Skeletal muscle cell (primary cell): ENCODE results near the gene CKAP5.
"Not testable (repeated sequence)": the region's sequence is repeated elsewhere in the genome, so short reads cannot be mapped to it uniquely, and the experiment has no call there.

ENCODE experiments used
- DNase-seq: peaks from one replicate; pipeline ENCODE4 v3.0.0-alpha.2; 2010; ENCODE audit warnings: low read depth
- H3K4me3 ChIP-seq: 2 replicates; pipeline ENCODE4 v1.5.1; 2011; ENCODE audit warnings: low read depth, mild to moderate bottlenecking, control low read depth, low read length, moderate library complexity

CKAP5 gene

DNA sequence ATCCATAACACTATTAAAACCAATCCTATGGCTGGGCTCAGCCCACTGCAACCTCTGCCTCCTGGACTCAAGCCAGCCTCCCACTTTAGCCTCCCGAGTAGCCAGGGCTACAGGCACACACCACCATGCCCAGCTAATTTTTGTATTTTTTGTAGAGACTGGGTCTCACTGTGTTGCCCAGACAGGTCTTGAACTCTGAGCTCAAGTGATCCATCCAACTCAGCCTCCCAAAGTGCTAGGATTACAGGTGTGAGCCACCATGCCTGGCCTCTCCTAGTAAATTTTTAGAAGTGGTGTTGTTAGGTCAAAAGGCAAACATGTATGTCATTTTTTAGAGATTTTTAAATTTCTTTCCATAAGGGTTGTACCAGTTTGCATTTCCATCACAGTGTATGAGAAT, 112.8 kb downstream of the CKAP5 start:
- no peak for DNase-seq

DNA sequence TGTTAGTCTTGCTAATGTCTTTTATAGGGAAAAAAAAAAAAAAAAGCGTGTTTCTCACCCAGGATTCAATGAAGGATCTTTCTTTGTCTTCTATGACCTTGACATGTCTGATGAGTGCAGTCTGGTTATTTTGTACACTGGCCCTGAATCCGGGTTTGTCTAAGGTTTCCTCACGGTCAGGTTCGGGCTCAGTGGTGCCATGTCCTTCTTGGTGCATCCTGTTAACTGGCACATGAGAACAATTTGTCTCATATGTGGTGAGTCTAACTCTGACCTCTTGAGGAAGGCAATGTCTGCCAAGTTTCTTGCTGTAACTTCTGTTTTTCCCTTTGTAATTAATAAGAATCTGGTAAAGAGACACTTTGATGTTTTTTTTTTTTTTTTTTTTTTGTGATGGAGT, 114.5 kb downstream of the CKAP5 start:
- H3K4me3 ChIP-seq = no peak overlapping the region
- DNase-seq = no peak

More for the DNA sequence above, 112.8 kb downstream of the CKAP5 start:
- H3K4me3 ChIP-seq = no peak overlapping the region

- DNase-seq = no peak
These were observed 116.7 kb downstream of the CKAP5 start for GRCh38 chr11:46729110-46730027.

GRCh38 chr11:46728659-46729040, 117.4 kb downstream of the CKAP5 start:
- no peak overlapping the region for H3K4me3 ChIP-seq
- DNase-seq = no peak

More at GRCh38 chr11:46729110-46730027, 116.7 kb downstream of the CKAP5 start:
- no peak overlapping the region for H3K4me3 ChIP-seq

DNA sequence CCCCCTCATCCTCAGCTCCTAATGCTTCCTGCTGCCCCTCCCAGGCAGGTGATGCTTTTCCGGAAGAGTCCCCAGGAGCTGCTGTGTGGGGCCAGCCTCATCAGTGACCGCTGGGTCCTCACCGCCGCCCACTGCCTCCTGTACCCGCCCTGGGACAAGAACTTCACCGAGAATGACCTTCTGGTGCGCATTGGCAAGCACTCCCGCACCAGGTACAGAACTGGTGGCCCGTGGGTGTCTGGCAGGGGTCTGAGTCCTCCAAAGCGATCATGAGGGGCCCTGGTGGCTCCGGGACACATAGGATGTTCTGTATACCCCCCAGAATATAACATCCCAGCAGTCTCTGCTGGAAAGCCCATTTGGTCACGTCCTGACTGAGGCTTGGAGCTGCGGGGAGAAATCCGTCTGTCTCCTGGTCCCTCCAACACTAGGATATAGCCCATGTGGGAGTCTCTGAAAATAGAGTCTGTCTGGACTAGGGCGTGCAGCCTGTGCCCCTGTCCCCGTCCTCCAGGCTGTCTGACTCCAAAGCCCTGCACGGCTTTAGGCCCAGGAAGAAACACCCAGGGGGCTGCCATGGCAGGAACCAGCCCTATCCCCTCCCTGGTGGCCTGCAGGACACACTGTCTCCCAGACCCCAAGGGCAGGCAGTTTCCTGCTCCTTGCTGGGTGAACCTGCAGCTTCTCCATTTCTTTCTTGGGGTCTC, 118.0 kb downstream of the CKAP5 start:
- H3K4me3 ChIP-seq = no peak overlapping the region
- no peak for DNase-seq

GRCh38 chr11:46726206-46726862, 119.7 kb downstream of the CKAP5 start:
- no peak for DNase-seq
- no peak overlapping the region for H3K4me3 ChIP-seq

- no peak for DNase-seq
- H3K4me3 ChIP-seq = no peak overlapping the region
These were observed 120.5 kb downstream of the CKAP5 start for GRCh38 chr11:46725338-46726205.

DNA sequence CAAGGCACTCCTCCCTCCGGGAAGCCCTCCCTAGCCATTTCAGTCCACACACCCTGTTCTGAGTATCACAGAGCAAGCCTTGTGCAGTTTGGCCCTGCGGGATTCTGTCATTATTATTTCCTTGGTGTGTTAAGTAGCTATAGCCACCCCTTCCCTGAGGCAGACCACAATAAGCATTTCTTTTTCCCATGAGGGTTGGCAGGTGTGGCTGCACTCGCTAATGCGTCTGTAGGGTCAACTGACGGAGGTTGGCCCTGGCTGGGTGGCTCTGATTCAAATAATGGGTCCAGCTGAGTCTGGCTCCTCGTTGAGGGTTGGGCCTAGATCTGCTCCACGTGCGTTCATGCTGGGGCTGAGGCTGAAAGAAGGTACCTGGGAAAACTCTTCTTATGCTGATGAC, 122.0 kb downstream of the CKAP5 start:
- H3K4me3 ChIP-seq = no peak overlapping the region
- no peak for DNase-seq

DNA sequence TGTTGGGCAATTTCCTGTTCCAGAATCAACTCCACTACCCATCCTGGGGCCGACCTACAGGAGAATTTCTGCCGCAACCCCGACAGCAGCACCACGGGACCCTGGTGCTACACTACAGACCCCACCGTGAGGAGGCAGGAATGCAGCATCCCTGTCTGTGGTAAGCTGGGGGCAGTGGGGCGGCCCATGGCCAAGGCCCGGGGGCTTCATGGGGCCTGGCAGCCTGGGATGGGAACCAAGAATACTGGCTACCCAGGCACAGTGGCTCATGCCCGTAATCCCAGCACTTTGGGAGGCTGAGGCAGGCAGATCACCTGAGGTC, 122.8 kb downstream of the CKAP5 start:
- no peak for DNase-seq
- no peak overlapping the region for H3K4me3 ChIP-seq

DNA sequence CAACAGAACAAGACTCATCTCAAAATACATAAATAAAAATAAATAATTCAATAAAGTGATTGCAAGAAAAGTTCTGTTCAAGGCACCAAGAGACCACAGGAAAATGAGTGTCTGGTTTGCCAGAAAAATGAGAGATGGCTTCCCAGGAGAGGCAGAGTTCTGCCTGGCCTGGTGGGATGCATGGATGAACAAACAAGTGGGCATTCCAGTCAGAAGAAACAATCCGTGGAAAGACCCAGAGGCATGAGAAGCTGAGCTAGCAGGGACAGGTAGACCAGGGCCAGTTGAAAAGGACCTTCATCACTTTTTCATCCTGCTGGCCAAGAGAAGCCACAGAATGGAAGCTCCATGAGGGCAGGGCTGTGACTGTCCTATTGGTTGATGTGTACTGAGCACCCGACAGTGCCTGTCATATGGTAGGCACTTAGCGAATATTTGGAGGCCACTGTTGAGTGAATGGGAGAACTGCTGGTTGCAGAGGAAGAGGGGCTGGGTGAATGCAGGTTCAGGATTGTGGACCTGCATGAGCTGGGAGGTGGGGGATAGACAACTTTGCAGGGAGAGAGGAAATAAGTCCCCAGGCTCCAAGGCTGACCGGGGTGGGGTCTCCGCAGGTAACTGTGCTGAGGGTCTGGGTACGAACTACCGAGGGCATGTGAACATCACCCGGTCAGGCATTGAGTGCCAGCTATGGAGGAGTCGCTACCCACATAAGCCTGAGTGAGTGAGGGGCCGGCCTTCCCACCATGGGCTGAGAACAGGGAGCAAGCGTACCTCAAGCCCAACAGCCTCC, 123.3 kb downstream of the CKAP5 start:
- no peak overlapping the region for H3K4me3 ChIP-seq
- no peak for DNase-seq

DNA sequence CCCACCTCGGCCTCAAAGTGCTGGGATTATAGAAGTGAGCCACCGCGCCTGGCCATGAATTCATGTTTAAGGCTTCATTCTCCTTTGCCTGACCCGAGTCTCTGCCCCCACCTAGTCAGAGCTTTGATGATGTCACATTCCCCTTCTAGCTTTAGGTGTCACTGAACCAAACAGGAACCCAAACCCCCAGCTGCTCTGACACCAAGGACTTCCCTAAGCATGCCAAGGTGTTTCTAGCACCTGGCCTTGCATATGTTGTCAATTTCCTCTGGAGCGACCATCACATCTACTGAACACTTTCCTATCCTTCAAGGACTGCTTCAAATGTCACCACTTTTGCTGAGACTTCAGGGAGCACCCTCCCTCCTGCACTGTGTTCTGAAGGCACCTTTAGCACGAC, 124.8 kb downstream of the CKAP5 start:
- no peak overlapping the region for H3K4me3 ChIP-seq
- DNase-seq = no peak

GRCh38 chr11:46719543-46720218, 126.4 kb downstream of the CKAP5 start:
- no peak overlapping the region for H3K4me3 ChIP-seq
- DNase-seq = no peak

GRCh38 chr11:46719048-46719542, 127.0 kb downstream of the CKAP5 start, which contains the start of gene F2:
Gene F2, plus strand, starts transcription at chr11:46719213. Its CDS starts 23 bp downstream, at chr11:46719236.
- no peak for DNase-seq
- H3K4me3 ChIP-seq = no peak within 1 kb of the TSS

- no peak for DNase-seq
- H3K4me3 ChIP-seq = no peak overlapping the region
These were observed 127.7 kb downstream of the CKAP5 start for GRCh38 chr11:46718155-46719019.

DNA sequence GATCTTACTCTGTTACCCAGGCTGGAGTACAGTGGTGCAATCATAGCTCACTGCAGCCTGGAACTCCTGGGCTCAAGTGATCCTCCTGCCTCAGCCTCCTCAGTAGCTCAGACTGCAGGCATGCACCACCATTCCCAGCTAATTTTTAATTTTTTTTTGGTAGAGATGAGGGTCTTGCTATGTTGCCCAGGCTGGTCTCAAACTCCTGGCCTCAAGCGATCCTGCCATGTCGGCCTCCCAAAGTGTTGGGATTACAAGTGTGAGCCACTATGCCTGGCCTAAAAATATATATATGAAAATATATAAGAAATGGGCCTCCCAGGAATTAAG, 128.3 kb downstream of the CKAP5 start:
- not testable (repeated sequence) for H3K4me3 ChIP-seq, DNase-seq

GRCh38 chr11:46712874-46713576, 133.1 kb downstream of the CKAP5 start:
- no peak for DNase-seq
- H3K4me3 ChIP-seq = no peak overlapping the region

- DNase-seq = no peak
- H3K4me3 ChIP-seq = no peak overlapping the region
These were observed 134.8 kb downstream of the CKAP5 start for GRCh38 chr11:46711303-46711702.
